GM12873 (cell line): ENCODE results near the gene HSPBP1.

Experiments used
- CTCF ChIP-seq: IDR thresholded peaks from 2 replicates; pipeline ENCODE4 v1.5.1; 2012; ENCODE audit warnings: low read depth, mild to moderate bottlenecking, moderate library complexity, low read length, control low read depth; ENCODE audit not compliant: insufficient read depth; ENCODE audit errors: missing control alignments

Gene HSPBP1

GRCh38 chr19:55289117-55289796 lies 9.3 kb upstream of the HSPBP1 start:
- no peak for TF ChIP-seq CTCF

- no peak for TF ChIP-seq CTCF
These were observed 7.6 kb upstream of the HSPBP1 start for GRCh38 chr19:55287361-55288079.

- TF ChIP-seq CTCF: no peak
These were observed 5.5 kb upstream of the HSPBP1 start for GRCh38 chr19:55285229-55285890.

GRCh38 chr19:55284405-55285058 lies 4.6 kb upstream of the HSPBP1 start:
- TF ChIP-seq CTCF: no peak

- TF ChIP-seq CTCF: no peak
These were observed 3.9 kb upstream of the HSPBP1 start, which contains the start of gene BRSK1 for GRCh38 chr19:55283548-55284377. BRSK1 (plus strand) TSS chr19:55283997; CDS start chr19:55284443, 446 bp downstream.

GRCh38 chr19:55279340-55279739 lies 570 bp downstream of the HSPBP1 start:
- TF ChIP-seq CTCF: no peak
